Hepatocyte (in vitro differentiated cells): ENCODE data around the gene RPP14.

Experiments used
- CTCF ChIP-seq: fragments of 200-600 bp; sonication (generic); IDR thresholded peaks from 2 replicates; pipeline ENCODE4 v1.5.1; 2016; ENCODE audit warnings: antibody characterized with exemption, mild to moderate bottlenecking; ENCODE audit not compliant: poor library complexity
- EZH2phosphoT487 ChIP-seq: fragments of 200-600 bp; sonication (generic); IDR thresholded peaks from one replicate; pipeline ENCODE4 v1.6.1; 2018; ENCODE audit warnings: antibody characterized with exemption, mild to moderate bottlenecking, low read depth, moderate library complexity; ENCODE audit not compliant: unreplicated experiment, severe bottlenecking

GRCh38 chr3:58340594-58341244 lies 34.7 kb downstream of the RPP14 start:
- TF ChIP-seq CTCF (no peak), EZH2phosphoT487 (no peak)
